ENCODE measurements around the gene IL17REL. TPM values are rescaled to one million over a fixed set of nuclear protein-coding genes. Genes with fewer than 3 reads are reported as not detected.

IL17REL gene
- total RNA-seq, 4 donors from 2014 or later: not detected

GRCh38 chr22:49969751-49970527 is 42.6 kb downstream of the IL17REL start:
- DNase-seq: peak in 1 of 2 donors; percentile 44
- no peak overlapping the region for H3K4me3 ChIP-seq
- peaks cover 48 to 51% of the 10 kb centered on the region in 2 donors for H3K4me1 ChIP-seq
- H3K27me3 ChIP-seq: no peaks in the 10 kb centered on the region
- in situ Hi-C loops (cut with MboI; ENCODE audit: low sequenced_read_pairs in 4 of 4) (no loop called here), intact Hi-C loops (cut with DNase I; ENCODE audit: low total_unique reads) (loop anchor here (2.0 kb wide), 1 partner anchor 33 kb away; no protein-coding TSS in a partner anchor)
- H3K27ac ChIP-seq: peak overlapping the region; percentile 90 to 99 (median 95)
- H3K9me3 ChIP-seq: no peaks in the 10 kb centered on the region
- no peak for ATAC-seq
- no peaks in the 10 kb centered on the region for H3K36me3 ChIP-seq
- no peak for TF ChIP-seq POLR2A (IDR thresholded peaks at IDR 0.05)
- TF ChIP-seq, protein P1, sequence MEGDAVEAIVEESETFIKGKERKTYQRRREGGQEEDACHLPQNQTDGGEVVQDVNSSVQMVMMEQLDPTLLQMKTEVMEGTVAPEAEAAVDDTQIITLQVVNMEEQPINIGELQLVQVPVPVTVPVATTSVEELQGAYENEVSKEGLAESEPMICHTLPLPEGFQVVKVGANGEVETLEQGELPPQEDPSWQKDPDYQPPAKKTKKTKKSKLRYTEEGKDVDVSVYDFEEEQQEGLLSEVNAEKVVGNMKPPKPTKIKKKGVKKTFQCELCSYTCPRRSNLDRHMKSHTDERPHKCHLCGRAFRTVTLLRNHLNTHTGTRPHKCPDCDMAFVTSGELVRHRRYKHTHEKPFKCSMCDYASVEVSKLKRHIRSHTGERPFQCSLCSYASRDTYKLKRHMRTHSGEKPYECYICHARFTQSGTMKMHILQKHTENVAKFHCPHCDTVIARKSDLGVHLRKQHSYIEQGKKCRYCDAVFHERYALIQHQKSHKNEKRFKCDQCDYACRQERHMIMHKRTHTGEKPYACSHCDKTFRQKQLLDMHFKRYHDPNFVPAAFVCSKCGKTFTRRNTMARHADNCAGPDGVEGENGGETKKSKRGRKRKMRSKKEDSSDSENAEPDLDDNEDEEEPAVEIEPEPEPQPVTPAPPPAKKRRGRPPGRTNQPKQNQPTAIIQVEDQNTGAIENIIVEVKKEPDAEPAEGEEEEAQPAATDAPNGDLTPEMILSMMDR (IDR thresholded peaks at IDR 0.05 in 4 of 5, conservative IDR thresholded peaks at IDR 0.05 in 1 of 5): no peak

DNA sequence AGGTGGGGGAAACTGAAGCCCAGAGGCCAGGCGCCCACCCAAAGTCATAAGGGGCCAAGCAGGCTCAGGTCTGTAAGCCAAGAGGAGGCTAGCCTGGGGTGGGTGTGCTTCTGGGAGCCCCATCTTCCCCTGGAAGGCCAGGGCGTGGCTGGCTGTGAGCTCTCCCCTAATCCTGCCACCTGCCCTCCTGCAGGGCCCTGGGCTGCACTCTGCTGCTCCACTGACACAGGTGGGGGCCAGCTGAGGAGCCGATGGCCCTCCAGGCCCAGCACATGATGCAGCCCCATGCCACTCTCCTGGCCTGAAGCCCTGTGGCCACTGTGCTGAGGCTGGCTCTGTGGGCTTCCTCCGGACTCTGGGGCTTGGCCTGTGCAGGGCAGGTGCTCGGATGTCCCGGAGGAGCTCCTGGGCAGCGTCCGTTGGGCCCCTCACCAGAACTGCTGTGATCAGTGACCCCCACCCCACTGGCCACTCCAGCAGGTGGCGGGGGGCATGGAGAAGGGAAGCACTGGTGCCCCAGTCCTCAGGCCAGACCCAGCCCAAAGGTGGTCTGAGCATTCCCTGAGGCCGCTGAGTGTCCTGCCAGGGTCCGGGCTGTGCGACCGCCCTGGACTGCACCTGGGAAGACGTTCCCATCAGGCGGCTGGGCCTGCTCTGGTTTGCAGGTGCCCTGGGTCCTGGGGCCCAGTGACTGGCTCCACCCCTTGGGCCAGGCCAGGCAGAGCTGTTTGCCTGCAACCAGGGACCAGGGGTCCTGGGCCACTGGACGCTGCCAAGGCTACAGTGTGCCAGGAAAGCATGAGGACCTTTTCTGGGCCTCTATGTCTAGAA is 43.5 kb downstream of the IL17REL start:
- peak overlapping the region; percentile 90 to 99 (median 95) for H3K27ac ChIP-seq
- H3K27me3 ChIP-seq: no peaks in the 10 kb centered on the region
- peaks cover 0 to 4% of the 10 kb centered on the region in 2 donors for H3K36me3 ChIP-seq
- peaks cover 55 to 60% of the 10 kb centered on the region in 2 donors for H3K4me1 ChIP-seq
- peak in 1 of 2 donors; percentile 70 for DNase-seq
- in situ Hi-C loops (cut with MboI; ENCODE audit: low sequenced_read_pairs in 4 of 4): no loop called here
- H3K9me3 ChIP-seq: no peaks in the 10 kb centered on the region
- intact Hi-C loops (cut with DNase I; ENCODE audit: low total_unique reads): no loop called here
- no peak overlapping the region for H3K4me3 ChIP-seq
- TF ChIP-seq POLR2A (IDR thresholded peaks at IDR 0.05): peak; percentile 35 to 45
- TF ChIP-seq, protein P1 (IDR thresholded peaks at IDR 0.05 in 4 of 5, conservative IDR thresholded peaks at IDR 0.05 in 1 of 5): no peak
- no peak for ATAC-seq

DNA sequence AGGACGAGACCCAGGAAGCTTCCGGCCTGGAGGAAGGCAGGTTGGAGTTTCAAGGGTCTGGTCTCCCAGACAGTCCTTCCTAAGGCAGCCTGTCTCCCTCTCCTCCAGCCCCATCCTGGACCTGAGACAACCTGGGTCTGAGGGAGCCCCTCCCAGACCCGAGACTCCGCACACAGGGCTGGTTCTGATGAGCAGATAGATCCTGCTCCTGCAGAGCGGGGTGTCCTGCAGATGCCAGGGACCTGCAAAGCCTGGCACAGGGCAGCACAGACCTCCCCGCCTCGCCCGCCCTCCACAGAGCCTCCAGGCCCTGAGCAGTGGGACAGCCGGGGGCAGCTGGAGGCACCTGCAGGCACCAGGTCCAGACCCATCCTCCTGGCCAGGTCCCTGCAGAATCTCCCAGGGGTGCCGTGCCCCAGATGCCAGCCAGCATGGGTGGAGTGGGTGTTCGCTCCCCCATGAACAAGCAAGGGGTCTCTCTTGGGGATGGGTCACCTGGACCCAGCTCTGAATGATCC is 44.2 kb downstream of the IL17REL start:
- intact Hi-C loops (cut with DNase I; ENCODE audit: low total_unique reads): no loop called here
- DNase-seq: peak in 1 of 2 donors; percentile 45
- peaks cover 62 to 66% of the 10 kb centered on the region in 2 donors for H3K4me1 ChIP-seq
- H3K9me3 ChIP-seq: no peaks in the 10 kb centered on the region
- in situ Hi-C loops (cut with MboI; ENCODE audit: low sequenced_read_pairs in 4 of 4): no loop called here
- H3K36me3 ChIP-seq: peaks cover 2 to 11% of the 10 kb centered on the region in 2 donors
- no peaks in the 10 kb centered on the region for H3K27me3 ChIP-seq
- ATAC-seq: no peak
- no peak for TF ChIP-seq POLR2A (IDR thresholded peaks at IDR 0.05)
- TF ChIP-seq, protein P1 (IDR thresholded peaks at IDR 0.05 in 4 of 5, conservative IDR thresholded peaks at IDR 0.05 in 1 of 5): no peak
- H3K4me3 ChIP-seq: no peak overlapping the region
- H3K27ac ChIP-seq: peak overlapping the region; percentile 90 to 99 (median 95)

GRCh38 chr22:49967706-49968208 is 44.8 kb downstream of the IL17REL start:
- H3K36me3 ChIP-seq: peaks cover 2 to 17% of the 10 kb centered on the region in 2 donors
- H3K4me1 ChIP-seq: peaks cover 63 to 70% of the 10 kb centered on the region in 2 donors
- TF ChIP-seq, protein P1 (IDR thresholded peaks at IDR 0.05 in 4 of 5, conservative IDR thresholded peaks at IDR 0.05 in 1 of 5): no peak
- peak; percentile 45 to 63 for TF ChIP-seq POLR2A (IDR thresholded peaks at IDR 0.05)
- H3K27ac ChIP-seq: peak overlapping the region; percentile 90 to 99 (median 95)
- in situ Hi-C loops (cut with MboI; ENCODE audit: low sequenced_read_pairs in 4 of 4) (no loop called here), intact Hi-C loops (cut with DNase I; ENCODE audit: low total_unique reads) (no loop called here)
- ATAC-seq (peak; percentile 33 to 43), DNase-seq (peak; percentile 87 to 92)
- no peaks in the 10 kb centered on the region for H3K9me3 ChIP-seq
- peak overlapping the region; percentile 43 to 56 (median 48) for H3K4me3 ChIP-seq
- H3K27me3 ChIP-seq: no peaks in the 10 kb centered on the region
